Measurements from ENCODE around the gene TLX1.

Gene TLX1

GRCh38 chr10:101164020-101164419 lies 32.9 kb downstream of the TLX1 start:
- no peak overlapping the region for H3K27ac ChIP-seq (ENCODE audit: low read depth, low read length, poor library complexity, severe bottlenecking)
- H3K36me3 ChIP-seq (ENCODE audit: insufficient read depth, low read length) = no peaks in the 10 kb centered on the region
- H3K9me2 ChIP-seq (ENCODE audit: low read depth, low read length) = no peaks in the 10 kb centered on the region
- no peaks in the 10 kb centered on the region; the same call in 1 of the 2 replicates for H3K27me3 ChIP-seq (ENCODE audit: insufficient read depth, low read length)
- H3K79me2 ChIP-seq (ENCODE audit: insufficient read depth, low read length) = no peaks in the 10 kb centered on the region
- no peak overlapping the region for H3K4me3 ChIP-seq (ENCODE audit: low read depth, low read length, poor library complexity, severe bottlenecking)
- H4K20me1 ChIP-seq (ENCODE audit: insufficient read depth, low read length) = no peaks in the 10 kb centered on the region
- no peaks in the 10 kb centered on the region for H3K9me3 ChIP-seq (ENCODE audit: low read length)
- no peaks in the 10 kb centered on the region for H3F3A ChIP-seq (ENCODE audit: insufficient read depth, low read length)
- H2AFZ ChIP-seq (ENCODE audit: low read length) = no peak overlapping the region
- no peak overlapping the region for H3K4me2 ChIP-seq (ENCODE audit: low read length)
- no peak for TF ChIP-seq CTCF (IDR thresholded peaks at IDR 0.05; ENCODE audit: low read length)
- TF ChIP-seq EZH2 (IDR thresholded peaks at IDR 0.05; ENCODE audit: borderline replicate concordance, low read length) = no peak
- H3K9ac ChIP-seq (ENCODE audit: low read length) = no peak overlapping the region
- no peaks in the 10 kb centered on the region for H3K4me1 ChIP-seq (ENCODE audit: insufficient read depth, low read length, severe bottlenecking)

- Histone ChIP-seq H3F3A (ENCODE audit: insufficient read depth, low read length) (no peaks in the 10 kb centered on the region), H3K4me1 (ENCODE audit: insufficient read depth, low read length, severe bottlenecking) (no peaks in the 10 kb centered on the region), H3K36me3 (ENCODE audit: insufficient read depth, low read length) (no peaks in the 10 kb centered on the region), H4K20me1 (ENCODE audit: insufficient read depth, low read length) (no peaks in the 10 kb centered on the region), H2AFZ (ENCODE audit: low read length) (no peak overlapping the region), H3K9me2 (ENCODE audit: low read depth, low read length) (no peaks in the 10 kb centered on the region), H3K27ac (ENCODE audit: low read depth, low read length, poor library complexity, severe bottlenecking) (no peak overlapping the region), H3K9ac (ENCODE audit: low read length) (no peak overlapping the region), H3K4me3 (ENCODE audit: low read depth, low read length, poor library complexity, severe bottlenecking) (no peak overlapping the region), H3K27me3 (ENCODE audit: insufficient read depth, low read length) (no peaks in the 10 kb centered on the region; the same call in 1 of the 2 replicates), H3K79me2 (ENCODE audit: insufficient read depth, low read length) (no peaks in the 10 kb centered on the region), H3K4me2 (ENCODE audit: low read length) (no peak overlapping the region), H3K9me3 (ENCODE audit: low read length) (no peaks in the 10 kb centered on the region)
- TF ChIP-seq EZH2 (IDR thresholded peaks at IDR 0.05; ENCODE audit: borderline replicate concordance, low read length) = no peak
- no peak for TF ChIP-seq CTCF (IDR thresholded peaks at IDR 0.05; ENCODE audit: low read length)
These were observed 34.6 kb downstream of the TLX1 start for GRCh38 chr10:101165736-101166135.

GRCh38 chr10:101166430-101166829 lies 35.3 kb downstream of the TLX1 start:
- no peaks in the 10 kb centered on the region for H3F3A ChIP-seq (ENCODE audit: insufficient read depth, low read length)
- H3K27me3 ChIP-seq (ENCODE audit: insufficient read depth, low read length) = no peaks in the 10 kb centered on the region; the same call in 1 of the 2 replicates
- no peaks in the 10 kb centered on the region for H3K36me3 ChIP-seq (ENCODE audit: insufficient read depth, low read length)
- H3K4me1 ChIP-seq (ENCODE audit: insufficient read depth, low read length, severe bottlenecking) = no peaks in the 10 kb centered on the region
- no peaks in the 10 kb centered on the region for H4K20me1 ChIP-seq (ENCODE audit: insufficient read depth, low read length)
- H3K4me2 ChIP-seq (ENCODE audit: low read length) = no peak overlapping the region
- no peaks in the 10 kb centered on the region for H3K79me2 ChIP-seq (ENCODE audit: insufficient read depth, low read length)
- H2AFZ ChIP-seq (ENCODE audit: low read length) = no peak overlapping the region
- no peak overlapping the region for H3K27ac ChIP-seq (ENCODE audit: low read depth, low read length, poor library complexity, severe bottlenecking)
- H3K9me2 ChIP-seq (ENCODE audit: low read depth, low read length) = no peaks in the 10 kb centered on the region
- TF ChIP-seq CTCF (IDR thresholded peaks at IDR 0.05; ENCODE audit: low read length) (no peak), EZH2 (IDR thresholded peaks at IDR 0.05; ENCODE audit: borderline replicate concordance, low read length) (no peak)
- no peaks in the 10 kb centered on the region for H3K9me3 ChIP-seq (ENCODE audit: low read length)
- no peak overlapping the region for H3K4me3 ChIP-seq (ENCODE audit: low read depth, low read length, poor library complexity, severe bottlenecking)
- H3K9ac ChIP-seq (ENCODE audit: low read length) = no peak overlapping the region

All from OCI-LY1 (cell line).